ENCODE measurements around the gene TCF3. TPM values are rescaled to one million over a fixed set of nuclear protein-coding genes. Genes with fewer than 3 reads are reported as not detected.

The TCF3 gene
- total RNA-seq, 1 donor = 55.0 TPM

DNA sequence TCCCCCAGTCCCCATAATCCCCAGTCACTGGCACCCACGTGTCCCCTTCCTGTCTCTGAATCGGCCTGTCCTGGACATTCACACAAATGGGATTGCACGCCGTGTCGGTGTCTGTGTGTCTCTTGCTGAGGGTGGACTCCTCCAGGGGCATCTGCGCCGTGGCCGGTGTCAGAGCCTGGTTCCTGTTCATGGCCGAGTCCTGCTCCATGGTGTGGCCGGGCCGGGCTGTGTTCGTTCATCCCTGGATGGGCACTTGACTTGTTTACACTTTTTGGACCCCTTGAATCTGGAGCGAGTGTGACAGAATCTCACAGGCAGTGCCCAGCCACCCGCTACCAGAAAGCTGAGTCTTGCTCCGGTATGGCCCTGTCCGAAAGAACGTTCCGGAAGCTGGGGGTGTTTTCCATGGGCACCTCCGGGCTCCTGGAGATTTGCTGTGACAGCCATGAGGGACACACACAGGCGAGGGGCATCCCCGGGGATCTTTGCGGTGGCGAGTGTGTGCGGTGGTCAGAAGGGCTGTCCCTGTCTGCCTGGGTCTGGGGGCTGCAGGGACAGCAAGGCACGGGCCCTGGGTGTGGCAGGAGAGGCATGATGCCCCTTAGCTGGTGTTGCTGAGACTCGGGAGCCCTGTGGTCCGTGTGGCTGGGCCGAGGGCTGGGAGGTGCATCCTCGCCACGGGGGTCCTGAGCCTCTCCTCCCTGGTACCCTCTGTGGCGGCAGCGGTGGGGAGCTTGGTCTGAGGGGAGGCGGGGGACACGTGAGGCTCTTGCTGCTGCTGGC lies 77.9 kb downstream of the TCF3 start:
- Histone ChIP-seq H3K27me3 (ENCODE audit: insufficient read depth, low read length) (peaks cover 5% of the 10 kb centered on the region), H3K4me1 (ENCODE audit: insufficient read depth, low read length) (no peaks in the 10 kb centered on the region), H3K9me3 (ENCODE audit: low read depth, low read length) (no peaks in the 10 kb centered on the region), H3K4me3 (ENCODE audit: insufficient read depth, low read length) (no peak overlapping the region), H3K4me2 (ENCODE audit: insufficient read depth, low read length) (no peak overlapping the region), H3K36me3 (ENCODE audit: insufficient read depth, low read length) (peaks cover 9% of the 10 kb centered on the region), H2AFZ (ENCODE audit: low read length) (no peak overlapping the region), H3K27ac (ENCODE audit: low read depth, low read length) (no peak overlapping the region), H4K20me1 (ENCODE audit: insufficient read depth, low read length) (peaks cover 3% of the 10 kb centered on the region), H3K79me2 (ENCODE audit: insufficient read depth, low read length) (no peaks in the 10 kb centered on the region)
- TF ChIP-seq, protein P1, sequence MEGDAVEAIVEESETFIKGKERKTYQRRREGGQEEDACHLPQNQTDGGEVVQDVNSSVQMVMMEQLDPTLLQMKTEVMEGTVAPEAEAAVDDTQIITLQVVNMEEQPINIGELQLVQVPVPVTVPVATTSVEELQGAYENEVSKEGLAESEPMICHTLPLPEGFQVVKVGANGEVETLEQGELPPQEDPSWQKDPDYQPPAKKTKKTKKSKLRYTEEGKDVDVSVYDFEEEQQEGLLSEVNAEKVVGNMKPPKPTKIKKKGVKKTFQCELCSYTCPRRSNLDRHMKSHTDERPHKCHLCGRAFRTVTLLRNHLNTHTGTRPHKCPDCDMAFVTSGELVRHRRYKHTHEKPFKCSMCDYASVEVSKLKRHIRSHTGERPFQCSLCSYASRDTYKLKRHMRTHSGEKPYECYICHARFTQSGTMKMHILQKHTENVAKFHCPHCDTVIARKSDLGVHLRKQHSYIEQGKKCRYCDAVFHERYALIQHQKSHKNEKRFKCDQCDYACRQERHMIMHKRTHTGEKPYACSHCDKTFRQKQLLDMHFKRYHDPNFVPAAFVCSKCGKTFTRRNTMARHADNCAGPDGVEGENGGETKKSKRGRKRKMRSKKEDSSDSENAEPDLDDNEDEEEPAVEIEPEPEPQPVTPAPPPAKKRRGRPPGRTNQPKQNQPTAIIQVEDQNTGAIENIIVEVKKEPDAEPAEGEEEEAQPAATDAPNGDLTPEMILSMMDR (IDR thresholded peaks at IDR 0.05; ENCODE audit: extremely low read depth, low read depth, low read length) = no peak
- no peak for DNase-seq (ENCODE audit: insufficient read length, low spot score, missing footprints)

DNA sequence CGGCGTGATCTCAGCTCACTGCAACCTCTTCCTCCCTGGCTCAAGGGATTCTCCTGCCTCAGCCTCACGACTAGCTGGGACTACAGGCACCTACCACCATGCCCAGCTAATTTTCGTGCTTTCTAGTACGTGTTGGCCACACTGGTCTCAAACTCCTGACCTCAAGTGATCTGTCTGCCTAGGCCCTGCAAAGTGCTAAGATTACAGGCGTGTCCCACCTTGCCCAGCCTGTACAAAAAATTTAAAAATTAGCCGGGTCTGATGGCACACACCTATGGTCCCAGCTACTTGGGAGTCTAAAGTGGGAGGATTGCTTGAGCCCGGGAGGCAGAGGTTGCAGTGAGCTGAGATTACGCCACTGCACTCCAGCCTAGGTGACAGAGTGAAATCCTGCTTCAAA lies 79.6 kb downstream of the TCF3 start:
- Histone ChIP-seq H3K4me1 (ENCODE audit: insufficient read depth, low read length) (no peaks in the 10 kb centered on the region), H3K4me2 (ENCODE audit: insufficient read depth, low read length) (no peak overlapping the region), H3K27ac (ENCODE audit: low read depth, low read length) (no peak overlapping the region), H2AFZ (ENCODE audit: low read length) (no peak overlapping the region), H3K9me3 (ENCODE audit: low read depth, low read length) (no peaks in the 10 kb centered on the region), H3K4me3 (ENCODE audit: insufficient read depth, low read length) (no peak overlapping the region), H4K20me1 (ENCODE audit: insufficient read depth, low read length) (peaks cover 7% of the 10 kb centered on the region), H3K27me3 (ENCODE audit: insufficient read depth, low read length) (peaks cover 6% of the 10 kb centered on the region), H3K36me3 (ENCODE audit: insufficient read depth, low read length) (no peaks in the 10 kb centered on the region), H3K79me2 (ENCODE audit: insufficient read depth, low read length) (no peaks in the 10 kb centered on the region)
- TF ChIP-seq, protein P1 (IDR thresholded peaks at IDR 0.05; ENCODE audit: extremely low read depth, low read depth, low read length) = no peak
- DNase-seq (ENCODE audit: insufficient read length, low spot score, missing footprints) = no peak

DNA sequence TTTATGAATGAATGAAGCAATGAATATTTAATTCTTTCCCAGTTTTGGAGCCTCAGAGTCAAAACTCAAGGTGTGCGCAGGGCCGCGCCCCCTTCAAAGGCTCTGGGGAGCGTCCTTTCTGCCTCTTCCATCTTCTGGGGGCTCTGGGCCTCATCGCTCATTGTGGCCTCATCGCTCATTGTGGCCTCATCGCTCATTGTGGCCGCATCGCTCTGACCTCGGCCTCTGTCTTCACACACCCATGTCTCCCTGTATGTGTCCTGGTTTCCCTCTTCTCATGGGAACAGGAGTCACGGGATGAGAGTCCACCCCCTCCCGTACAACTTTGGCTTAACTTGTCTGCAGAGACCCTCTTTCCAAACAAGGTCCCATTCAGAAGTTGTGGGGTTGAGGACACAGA lies 81.1 kb downstream of the TCF3 start:
- H2AFZ ChIP-seq (ENCODE audit: low read length) = no peak overlapping the region
- H3K79me2 ChIP-seq (ENCODE audit: insufficient read depth, low read length) = peaks cover under 1% of the 10 kb centered on the region
- no peaks in the 10 kb centered on the region for H3K4me1 ChIP-seq (ENCODE audit: insufficient read depth, low read length)
- peaks cover 5% of the 10 kb centered on the region for H4K20me1 ChIP-seq (ENCODE audit: insufficient read depth, low read length)
- peaks cover 6% of the 10 kb centered on the region for H3K27me3 ChIP-seq (ENCODE audit: insufficient read depth, low read length)
- no peaks in the 10 kb centered on the region for H3K9me3 ChIP-seq (ENCODE audit: low read depth, low read length)
- H3K4me3 ChIP-seq (ENCODE audit: insufficient read depth, low read length) = no peak overlapping the region
- TF ChIP-seq, protein P1 (IDR thresholded peaks at IDR 0.05; ENCODE audit: extremely low read depth, low read depth, low read length) = no peak
- DNase-seq (ENCODE audit: insufficient read length, low spot score, missing footprints) = peak; percentile 81
- no peak overlapping the region for H3K27ac ChIP-seq (ENCODE audit: low read depth, low read length)
- no peaks in the 10 kb centered on the region for H3K36me3 ChIP-seq (ENCODE audit: insufficient read depth, low read length)
- H3K4me2 ChIP-seq (ENCODE audit: insufficient read depth, low read length) = no peak overlapping the region

DNA sequence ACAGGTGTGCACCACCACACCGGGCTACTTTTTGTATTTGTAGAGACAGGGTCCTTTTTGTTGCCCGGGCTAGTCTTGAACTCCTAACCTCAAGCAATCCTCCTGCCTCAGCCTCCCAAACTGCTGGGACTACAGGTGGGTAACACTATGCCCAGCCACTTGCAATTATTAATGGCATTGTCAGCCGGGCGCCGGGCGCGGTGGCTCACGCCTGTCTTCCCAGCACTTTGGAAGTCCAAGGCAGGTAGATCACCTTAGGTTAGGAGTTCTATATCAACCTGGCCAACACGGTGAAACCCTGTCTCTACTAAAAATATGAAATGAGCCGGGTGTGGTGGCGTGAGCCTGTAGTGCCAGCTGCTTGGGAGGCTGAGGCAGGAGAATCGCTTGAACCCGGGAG lies 81.6 kb downstream of the TCF3 start:
- no peaks in the 10 kb centered on the region for H3K9me3 ChIP-seq (ENCODE audit: low read depth, low read length)
- TF ChIP-seq, protein P1 (IDR thresholded peaks at IDR 0.05; ENCODE audit: extremely low read depth, low read depth, low read length) = no peak
- peaks cover 6% of the 10 kb centered on the region for H3K79me2 ChIP-seq (ENCODE audit: insufficient read depth, low read length)
- H3K4me2 ChIP-seq (ENCODE audit: insufficient read depth, low read length) = no peak overlapping the region
- no peak overlapping the region for H3K27ac ChIP-seq (ENCODE audit: low read depth, low read length)
- peaks cover 4% of the 10 kb centered on the region for H3K4me1 ChIP-seq (ENCODE audit: insufficient read depth, low read length)
- DNase-seq (ENCODE audit: insufficient read length, low spot score, missing footprints) = no peak
- peaks cover 8% of the 10 kb centered on the region for H4K20me1 ChIP-seq (ENCODE audit: insufficient read depth, low read length)
- H2AFZ ChIP-seq (ENCODE audit: low read length) = no peak overlapping the region
- H3K27me3 ChIP-seq (ENCODE audit: insufficient read depth, low read length) = peaks cover 6% of the 10 kb centered on the region
- no peak overlapping the region for H3K4me3 ChIP-seq (ENCODE audit: insufficient read depth, low read length)
- H3K36me3 ChIP-seq (ENCODE audit: insufficient read depth, low read length) = no peaks in the 10 kb centered on the region

Data from osteoblast (primary cell).